HepG2 (cell line): Measurements from ENCODE around the gene ZNF425. TPM values are rescaled to one million over a fixed set of nuclear protein-coding genes. Genes with fewer than 3 reads are reported as not detected.

Source experiments
- ARNT ChIP-seq: fragments of 450-650 bp; IDR thresholded peaks from 2 replicates; pipeline ENCODE4 v1.6.1; 2017
- CENPT ChIP-seq: sonication (generic); formaldehyde crosslinking; IDR thresholded peaks from 2 replicates; pipeline ENCODE4 v1.8.0; 2022; ENCODE audit warnings: low read depth, mild to moderate bottlenecking, moderate library complexity, missing genetic modification reagents
- HNRNPH1 ChIP-seq: fragments of 200-400 bp; formaldehyde crosslinking; optimal IDR thresholded peaks from 2 replicates; pipeline ENCODE3; 2017; ENCODE audit warnings: mild to moderate bottlenecking, low read depth, low read length
- PAF1 ChIP-seq: IDR thresholded peaks from 2 replicates; pipeline ENCODE4 v1.6.1; 2016; ENCODE audit warnings: missing genetic modification reagents, missing compliant biosample characterization
- PAX8 ChIP-seq: sonication (generic); formaldehyde crosslinking; IDR thresholded peaks from 2 replicates; pipeline ENCODE4 v1.8.0; 2022; ENCODE audit warnings: mild to moderate bottlenecking, missing genetic modification reagents, borderline replicate concordance
- RBM39 ChIP-seq: fragments of 200-400 bp; formaldehyde crosslinking; IDR thresholded peaks from one replicate; pipeline ENCODE4 v1.6.1; 2018; ENCODE audit warnings: antibody characterized with exemption, mild to moderate bottlenecking, low read depth, low read length; ENCODE audit not compliant: poor library complexity, severe bottlenecking
- RFX1 ChIP-seq: fragments of 450-650 bp; IDR thresholded peaks from 2 replicates; pipeline ENCODE4 v1.6.1; 2017
- RNF219 ChIP-seq: sonication (generic); formaldehyde crosslinking; IDR thresholded peaks from 2 replicates; pipeline ENCODE4 v1.5.0; 2020; ENCODE audit warnings: mild to moderate bottlenecking, missing genetic modification reagents
- SAP130 ChIP-seq: IDR thresholded peaks from 2 replicates; pipeline ENCODE4 v1.6.1; 2016; ENCODE audit warnings: low read depth
- SIX4 ChIP-seq: sonication (generic); formaldehyde crosslinking; IDR thresholded peaks from 2 replicates; pipeline ENCODE4 v1.4.0; 2020; ENCODE audit warnings: missing genetic modification reagents
- ZHX2 ChIP-seq, 2 experiments: sonication (generic) in 1 of 2; formaldehyde crosslinking in 1 of 2; IDR thresholded peaks; 2 replicates each; pipeline versions ENCODE4 v1.6.1 to v1.9.0; 2014 to 2022; ENCODE audit warnings: antibody characterized with exemption in 1 of 2, borderline replicate concordance in 1 of 2, inconsistent platforms in 1 of 2, low read depth in 1 of 2, missing genetic modification reagents in 1 of 2
- ZNF225 ChIP-seq: sonication (generic); formaldehyde crosslinking; IDR thresholded peaks from 2 replicates; pipeline ENCODE4 v1.4.0; 2020; ENCODE audit warnings: mild to moderate bottlenecking, missing genetic modification reagents
- ZNF292 ChIP-seq: sonication (generic); formaldehyde crosslinking; IDR thresholded peaks from 2 replicates; pipeline ENCODE4 v1.8.1; 2022; ENCODE audit warnings: mild to moderate bottlenecking, low read depth, missing genetic modification reagents, borderline replicate concordance
- ZNF3 ChIP-seq: IDR thresholded peaks from 2 replicates; pipeline ENCODE4 v1.7.0; 2017; ENCODE audit warnings: inconsistent platforms
- ZNF552 ChIP-seq: sonication (generic); formaldehyde crosslinking; IDR thresholded peaks from 2 replicates; pipeline ENCODE4 v1.9.0; 2022; ENCODE audit warnings: missing genetic modification reagents, mild to moderate bottlenecking, borderline replicate concordance
- ZNF569 ChIP-seq: sonication (generic); formaldehyde crosslinking; IDR thresholded peaks from 2 replicates; pipeline ENCODE4 v1.5.0; 2020; ENCODE audit warnings: mild to moderate bottlenecking, missing genetic modification reagents, moderate library complexity, borderline replicate concordance
- ZNF607 ChIP-seq: sonication (generic); formaldehyde crosslinking; IDR thresholded peaks from 2 replicates; pipeline ENCODE4 v1.5.1; 2020; ENCODE audit warnings: missing genetic modification reagents, mild to moderate bottlenecking, borderline replicate concordance
- ZNF660 ChIP-seq: sonication (generic); formaldehyde crosslinking; IDR thresholded peaks from 2 replicates; pipeline ENCODE4 v1.5.1; 2020; ENCODE audit warnings: mild to moderate bottlenecking, low read depth, missing genetic modification reagents, borderline replicate concordance
- ZNF775 ChIP-seq: sonication (generic); formaldehyde crosslinking; IDR thresholded peaks from 2 replicates; pipeline ENCODE4 v1.4.0; 2020; ENCODE audit warnings: missing genetic modification reagents, mild to moderate bottlenecking, moderate library complexity, borderline replicate concordance
- ZSCAN5A ChIP-seq: sonication (generic); formaldehyde crosslinking; IDR thresholded peaks from 2 replicates; pipeline ENCODE4 v1.8.0; 2022; ENCODE audit warnings: mild to moderate bottlenecking, missing genetic modification reagents, borderline replicate concordance
- polyA plus RNA-seq, 8 experiments: library from polyadenylated mRNA; depleted of rRNA in 3 of 8; stranded (reverse) in 7 of 8; unstranded in 1 of 8; fragments of >200 nt; fragmentation: Illumina TruSeq in 4 of 8; extraction: Trizol in 4 of 8; gene quantifications; 2 replicates each; pipeline versions ENCODE4 v1.2.1 to v1.2.3, GENCODE V29; 2011 to 2016; ENCODE audit warnings: low read depth in 4 of 8, missing spikeins in 1 of 8, mixed read lengths in 1 of 8; ENCODE audit not compliant: insufficient read depth in 1 of 8
- total RNA-seq, 5 experiments: library from RNA; depleted of rRNA; stranded (reverse); fragments of >200 nt; fragmentation: Illumina TruSeq; extraction: Trizol; gene quantifications; 2 replicates each; pipeline ENCODE4 v1.2.3, GENCODE V29; 2016; ENCODE audit warnings: low read depth in 1 of 5

ZNF425 gene
- total and polyA plus RNA-seq, 2 of the 13 experiments (the other 11 are each of a cell fraction or from before 2014, with no cell fraction given): 0.51 to 1.1 TPM

- TF ChIP-seq RNF219 (CRISPR knock-in tag) (peak; percentile 68; the same call in 1 of the 2 replicates), ZNF552 (CRISPR knock-in tag) (peak; percentile 95), ZNF607 (CRISPR knock-in tag) (peak; percentile 80), ZNF225 (peak; percentile 46; the same call in 1 of the 2 replicates), ZNF3 (CRISPR knock-in tag) (no peak), RBM39 (peak; percentile 78), PAX8 (no peak), SAP130 (CRISPR knock-in tag) (peak; percentile 91), ZSCAN5A (CRISPR knock-in tag) (no peak; the same call in 1 of the 2 replicates), ARNT (no peak), ZNF569 (CRISPR knock-in tag) (no peak), ZHX2 (IDR thresholded peaks at IDR 0.05; ENCODE audit: low read depth) (peak; percentile 57; the same call in 1 of the 2 replicates), ZHX2 (CRISPR knock-in tag; IDR thresholded peaks at IDR 0.05; ENCODE audit: borderline replicate concordance) (peak; percentile 52; the same call in 1 of the 2 replicates), ZNF660 (CRISPR knock-in tag) (no peak), ZNF775 (no peak), CENPT (CRISPR knock-in tag) (no peak; the same call in 1 of the 2 replicates), ZNF292 (no peak), RFX1 (no peak), PAF1 (CRISPR knock-in tag) (no peak), HNRNPH1 (peak; percentile 98), SIX4 (no peak; the same call in 1 of the 2 replicates)
These were observed at the start of gene ZNF425 (continued) for GRCh38 chr7:149125863-149126661.
